ENCODE results near the gene C12orf75.
"Not testable (repeated sequence)": the region's sequence is repeated elsewhere in the genome, so short reads cannot be mapped to it uniquely, and the experiment has no call there.

C12orf75 gene

GRCh38 chr12:105341010-105341409 is 10.5 kb downstream of the C12orf75 start:
- no peak for TF ChIP-seq CTCF (IDR thresholded peaks at IDR 0.05; ENCODE audit: insufficient read depth, missing control alignments)
- no peak for DNase-seq (ENCODE audit: insufficient read length, low spot score)

GRCh38 chr12:105341620-105342019 is 11.1 kb downstream of the C12orf75 start:
- not testable (repeated sequence) for FAIRE-seq; DNase-seq (ENCODE audit: insufficient read length, low spot score)

More at GRCh38 chr12:105341010-105341409, 10.5 kb downstream of the C12orf75 start:
- no peak for FAIRE-seq

- no peak for FAIRE-seq
- DNase-seq (ENCODE audit: insufficient read length, low spot score) = no peak
- no peak for TF ChIP-seq CTCF (IDR thresholded peaks at IDR 0.05; ENCODE audit: insufficient read depth, missing control alignments)
These were observed 12.0 kb downstream of the C12orf75 start for GRCh38 chr12:105342464-105342863.

GRCh38 chr12:105343836-105344235 is 13.3 kb downstream of the C12orf75 start:
- TF ChIP-seq CTCF (IDR thresholded peaks at IDR 0.05; ENCODE audit: insufficient read depth, missing control alignments) = no peak
- FAIRE-seq (no peak), DNase-seq (ENCODE audit: insufficient read length, low spot score) (no peak)

- no peak for FAIRE-seq
- TF ChIP-seq CTCF (IDR thresholded peaks at IDR 0.05; ENCODE audit: insufficient read depth, missing control alignments) = no peak
- DNase-seq (ENCODE audit: insufficient read length, low spot score) = no peak
These were observed 17.0 kb downstream of the C12orf75 start for GRCh38 chr12:105347499-105347898.

- DNase-seq (ENCODE audit: insufficient read length, low spot score) = no peak
- TF ChIP-seq CTCF (IDR thresholded peaks at IDR 0.05; ENCODE audit: insufficient read depth, missing control alignments) = no peak
- FAIRE-seq = no peak
These were observed 17.7 kb downstream of the C12orf75 start for GRCh38 chr12:105348142-105348541.

- FAIRE-seq (no peak), DNase-seq (ENCODE audit: insufficient read length, low spot score) (no peak)
- no peak for TF ChIP-seq CTCF (IDR thresholded peaks at IDR 0.05; ENCODE audit: insufficient read depth, missing control alignments)
These were observed 18.1 kb downstream of the C12orf75 start for GRCh38 chr12:105348561-105348960.

- no peak for TF ChIP-seq CTCF (IDR thresholded peaks at IDR 0.05; ENCODE audit: insufficient read depth, missing control alignments)
- DNase-seq (ENCODE audit: insufficient read length, low spot score) (no peak), FAIRE-seq (no peak)
These were observed 18.6 kb downstream of the C12orf75 start for GRCh38 chr12:105349138-105349537.
